ENCODE results near the gene NUDT2.

Gene NUDT2

DNA sequence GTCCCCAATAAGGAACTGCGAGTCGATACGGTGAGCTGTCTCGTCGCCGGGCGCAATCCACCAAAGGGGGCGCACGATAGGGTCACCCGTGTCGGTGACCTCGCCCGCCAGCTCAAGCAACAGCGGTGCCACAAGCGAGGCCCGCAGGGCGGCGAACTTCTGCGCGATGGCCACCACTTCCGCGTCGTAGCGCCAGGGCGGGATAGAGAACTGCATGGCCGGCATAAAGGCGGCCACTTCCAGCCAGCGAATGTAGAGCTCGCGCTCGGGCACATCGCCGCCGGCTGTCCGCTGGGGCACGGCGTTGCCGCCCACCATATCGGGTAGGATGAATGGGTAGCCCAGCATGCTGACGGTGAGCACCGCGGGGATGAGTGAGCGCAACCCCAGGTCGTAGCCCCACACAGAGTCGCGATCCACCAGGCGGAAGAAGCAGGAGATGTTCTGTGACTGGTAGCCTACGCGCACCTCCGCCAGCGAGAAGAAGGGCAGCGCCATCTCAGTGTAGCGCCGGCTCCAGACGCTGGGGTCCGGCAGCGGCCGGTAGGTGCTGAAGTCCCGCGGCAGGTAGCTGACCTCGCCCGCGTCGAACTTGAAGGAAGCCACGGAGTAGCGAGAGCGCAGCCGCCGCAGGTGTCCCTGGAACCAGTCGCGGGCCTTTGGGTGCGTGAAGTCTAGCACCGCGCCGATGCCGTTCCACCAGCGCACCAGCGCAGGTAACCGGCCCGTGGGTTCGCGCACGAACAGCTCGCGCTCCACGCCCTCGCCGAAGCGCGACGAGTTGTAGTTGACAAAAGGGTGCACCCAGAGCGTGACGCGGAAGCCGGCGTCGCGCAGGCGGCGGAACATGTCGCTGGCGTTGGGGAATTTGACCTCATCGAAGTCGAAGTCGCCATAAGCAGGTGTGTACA lies 41.9 kb downstream of the NUDT2 start:
- no peak for DNase-seq (ENCODE audit: low read depth)

DNA sequence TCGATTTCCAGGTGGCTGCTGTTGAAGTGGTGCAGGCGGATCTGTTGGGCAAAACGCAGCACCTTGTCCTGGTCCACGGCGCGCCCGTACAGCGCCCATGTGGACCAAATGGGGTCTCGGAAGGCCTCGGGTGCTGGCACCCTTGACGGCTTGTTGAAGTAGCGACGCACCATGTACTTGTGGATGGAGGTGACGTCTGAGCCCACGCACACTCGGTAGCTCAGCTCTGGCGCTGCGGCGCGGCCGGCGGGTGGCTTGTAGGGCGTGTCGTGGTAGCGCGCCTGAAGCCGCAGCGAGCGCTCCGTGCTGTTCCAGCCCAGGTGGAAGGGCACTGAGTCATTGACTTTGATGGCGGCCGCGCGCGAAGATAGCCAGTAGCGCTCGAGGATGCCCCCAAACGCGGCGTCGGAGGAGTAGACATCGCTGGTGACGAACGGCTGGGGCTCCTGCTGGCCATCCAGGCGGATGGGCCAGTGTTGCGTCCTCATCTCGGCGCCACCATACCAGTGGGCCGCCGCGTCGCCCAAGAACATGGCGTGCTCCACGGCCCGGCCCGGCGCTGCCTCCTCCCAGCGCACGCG lies 42.6 kb downstream of the NUDT2 start:
- no peak for DNase-seq (ENCODE audit: low read depth)

DNA sequence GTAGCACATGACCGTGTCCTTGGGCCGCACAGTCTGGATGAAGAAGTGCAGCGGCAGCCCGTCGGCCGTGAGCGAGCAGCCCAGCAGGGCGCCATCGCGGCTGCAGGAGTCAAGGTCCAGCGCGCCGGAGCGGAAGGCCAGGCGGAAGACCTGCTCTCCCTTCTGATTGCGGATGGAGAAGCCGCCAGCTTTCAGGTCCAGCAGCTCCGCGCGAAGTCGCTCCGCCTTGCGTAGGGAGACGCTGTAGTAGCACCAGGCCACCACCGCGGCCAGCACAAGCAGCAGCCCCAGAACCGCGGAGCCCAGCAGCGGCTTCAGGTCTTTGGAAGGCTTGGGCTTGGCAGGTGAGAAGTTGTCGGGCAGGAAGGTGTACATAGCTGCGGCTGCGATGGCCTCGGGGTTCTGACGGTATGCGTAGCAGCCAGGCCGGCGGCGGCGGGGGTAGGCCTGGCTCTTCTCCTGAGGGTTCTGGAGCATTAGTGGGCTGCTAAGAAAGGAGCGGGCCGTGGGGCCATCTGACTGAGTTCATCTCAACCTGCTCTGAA lies 43.2 kb downstream of the NUDT2 start:
- DNase-seq (ENCODE audit: low read depth): no peak

DNA sequence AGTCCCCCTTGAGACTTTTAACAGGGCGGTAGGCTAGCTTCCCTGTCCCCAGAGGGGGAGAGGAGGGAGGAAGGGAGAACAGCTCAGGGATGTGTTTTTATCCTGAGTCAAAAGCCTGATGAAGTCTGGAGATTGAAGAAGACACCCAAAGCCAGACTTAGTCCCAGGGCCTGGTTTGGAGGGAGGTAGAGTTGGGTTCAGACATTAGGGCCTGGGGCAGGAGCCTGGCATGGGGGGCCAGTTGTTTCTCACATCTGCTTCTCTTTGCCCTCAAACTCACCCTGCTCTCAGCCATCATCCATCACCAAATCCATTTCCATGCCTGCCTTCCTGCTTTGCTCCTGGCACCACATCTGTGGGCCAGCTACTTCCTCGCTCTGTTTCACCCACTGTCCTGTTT lies 44.4 kb downstream of the NUDT2 start:
- no peak for DNase-seq (ENCODE audit: low read depth)

DNA sequence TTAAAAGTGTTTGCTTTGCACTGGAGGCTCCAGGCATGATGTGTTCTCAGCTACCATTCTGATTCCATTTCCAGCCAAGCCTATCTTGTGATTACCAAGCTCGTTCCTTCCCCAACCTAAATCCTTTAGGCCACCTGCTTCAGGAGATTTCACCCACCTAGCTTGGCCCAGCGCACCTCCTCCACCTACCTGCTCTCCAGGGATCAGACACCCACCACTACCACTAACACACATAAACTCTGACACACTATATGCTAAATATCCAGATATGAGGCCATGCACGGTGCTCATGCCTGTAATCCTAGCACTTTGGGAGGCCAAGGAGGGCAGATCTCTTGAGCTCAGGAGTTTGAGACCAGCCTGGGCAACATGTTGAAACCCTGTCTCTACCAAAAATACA lies 45.0 kb downstream of the NUDT2 start:
- no peak for DNase-seq (ENCODE audit: low read depth)

DNA sequence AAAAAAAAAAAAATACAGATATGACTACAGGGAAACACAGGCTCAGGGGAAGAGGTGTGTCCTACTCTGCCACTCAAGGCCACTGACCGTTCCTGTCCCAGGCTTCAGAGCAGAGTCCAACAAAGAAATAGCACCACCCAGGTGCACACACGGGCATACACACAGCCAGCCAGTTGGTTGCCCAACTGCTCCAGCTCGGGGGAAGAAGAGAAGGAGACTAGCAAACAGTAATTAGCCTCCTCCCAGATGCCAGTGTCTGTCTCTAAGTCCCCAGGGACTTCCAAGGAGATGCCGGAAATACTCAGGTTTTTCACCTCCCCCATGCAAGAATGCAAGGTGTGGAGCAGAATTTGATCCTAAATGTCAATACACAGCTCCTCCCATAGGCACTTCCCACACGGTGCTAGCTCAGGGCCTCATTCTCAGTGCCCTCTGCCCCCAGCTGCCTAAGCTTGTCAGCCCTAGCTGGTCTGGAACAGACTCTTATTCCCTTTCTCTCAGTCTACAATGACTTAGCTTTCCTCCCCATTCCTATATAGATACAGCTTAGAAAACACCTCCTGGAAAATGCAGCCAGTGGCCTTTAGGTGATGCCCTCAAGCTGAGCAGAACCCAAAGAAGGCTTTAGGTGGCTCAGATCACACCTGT lies 45.7 kb downstream of the NUDT2 start:
- DNase-seq (ENCODE audit: low read depth): no peak

DNA sequence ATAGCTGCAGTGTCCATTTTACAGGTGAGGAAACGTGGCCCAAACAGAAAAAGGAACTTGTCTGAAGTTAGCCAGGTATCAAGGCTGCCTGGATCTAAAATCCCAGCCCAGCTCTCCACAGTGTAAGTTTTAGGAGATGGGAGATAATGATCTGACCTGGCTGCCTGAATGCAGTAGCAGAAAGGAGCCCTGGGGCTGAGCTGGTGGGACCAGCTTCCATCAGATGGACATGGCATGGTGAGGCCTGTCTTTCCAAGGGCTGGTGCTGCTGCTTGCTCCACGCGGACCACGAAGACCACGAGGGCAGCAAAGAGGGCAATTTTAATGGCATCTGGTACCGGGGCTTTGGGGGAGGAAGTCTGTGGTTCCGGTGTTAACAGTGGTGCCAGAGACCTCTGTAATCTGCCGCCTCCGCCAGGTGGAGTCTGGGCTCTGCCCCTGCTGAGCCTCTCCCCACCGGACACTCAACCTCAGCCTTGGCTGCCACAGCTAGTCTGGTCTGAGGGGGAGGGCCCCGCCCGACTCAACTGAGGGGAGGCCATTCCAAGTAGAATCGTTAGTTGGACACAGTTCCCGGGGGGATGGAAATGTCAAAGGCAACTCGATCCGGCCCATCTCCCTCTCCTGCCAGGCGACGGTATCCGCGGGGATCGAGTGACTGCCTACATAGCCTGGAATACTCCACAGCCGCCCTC lies 46.7 kb downstream of the NUDT2 start:
- no peak for DNase-seq (ENCODE audit: low read depth)

DNA sequence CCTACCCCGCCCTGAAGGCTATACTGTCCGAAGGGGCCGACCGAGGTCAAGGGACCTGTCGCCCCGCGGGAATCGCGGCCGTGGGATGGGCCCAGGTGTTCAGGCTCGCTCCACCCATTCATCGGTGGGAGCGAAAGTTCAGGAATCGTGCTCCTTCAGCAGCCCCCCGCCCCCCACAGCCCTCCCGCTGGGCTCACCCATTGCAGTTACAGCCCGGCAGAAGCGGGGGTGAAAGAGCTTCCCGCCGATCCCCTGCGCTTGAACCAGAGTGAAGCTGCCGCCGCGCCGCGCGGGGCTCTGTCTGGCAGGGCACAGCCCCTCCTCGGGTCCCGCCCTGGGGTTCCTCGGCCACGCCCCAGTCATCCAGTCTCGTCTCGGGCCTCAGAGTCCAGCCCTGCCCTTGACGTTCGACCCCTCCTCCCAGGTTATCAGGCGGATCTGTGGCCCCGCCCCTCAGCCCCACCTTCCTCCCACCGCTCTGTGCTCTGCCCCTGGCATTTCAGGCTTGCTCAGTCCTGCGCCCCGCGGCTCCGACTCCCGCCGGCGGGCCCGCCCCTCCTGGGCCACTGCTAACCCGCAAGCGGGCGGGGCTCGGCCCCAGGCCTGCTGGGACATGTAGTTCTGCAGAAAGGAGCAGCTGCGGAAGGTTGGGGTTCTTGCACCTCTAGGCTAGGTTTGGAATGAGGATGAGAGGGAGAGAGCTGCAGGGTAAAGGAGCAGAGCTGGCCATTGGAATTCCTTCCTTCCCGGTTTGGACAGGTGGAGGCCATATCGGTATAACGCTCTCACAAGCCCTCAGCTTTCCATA lies 47.4 kb downstream of the NUDT2 start, which contains the start of gene MYORG:
Gene MYORG (minus strand): TSS at position 303 of the 808 bp plus-strand sequence. CDS start 3,955 bp downstream, outside the sequence.
- peak; percentile 54 for DNase-seq (ENCODE audit: low read depth)

DNA sequence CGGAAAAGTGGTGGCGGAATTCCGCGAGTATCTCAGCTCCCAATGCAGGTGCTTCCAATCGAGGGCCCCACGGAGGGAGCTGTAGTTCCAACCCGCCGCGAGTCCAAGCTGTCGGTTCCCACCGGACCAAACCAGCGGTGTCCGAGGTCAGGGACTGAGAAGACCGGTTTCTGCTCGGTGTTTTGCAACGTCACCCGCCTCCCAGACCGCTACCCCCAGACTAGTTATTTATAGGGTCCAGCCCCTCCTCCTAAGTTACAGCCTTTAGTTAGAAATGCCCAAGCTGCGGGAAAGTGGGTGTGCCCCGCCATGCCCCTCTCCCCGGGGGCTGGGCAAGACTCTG lies 48.0 kb downstream of the NUDT2 start:
- no peak for DNase-seq (ENCODE audit: low read depth)

DNA sequence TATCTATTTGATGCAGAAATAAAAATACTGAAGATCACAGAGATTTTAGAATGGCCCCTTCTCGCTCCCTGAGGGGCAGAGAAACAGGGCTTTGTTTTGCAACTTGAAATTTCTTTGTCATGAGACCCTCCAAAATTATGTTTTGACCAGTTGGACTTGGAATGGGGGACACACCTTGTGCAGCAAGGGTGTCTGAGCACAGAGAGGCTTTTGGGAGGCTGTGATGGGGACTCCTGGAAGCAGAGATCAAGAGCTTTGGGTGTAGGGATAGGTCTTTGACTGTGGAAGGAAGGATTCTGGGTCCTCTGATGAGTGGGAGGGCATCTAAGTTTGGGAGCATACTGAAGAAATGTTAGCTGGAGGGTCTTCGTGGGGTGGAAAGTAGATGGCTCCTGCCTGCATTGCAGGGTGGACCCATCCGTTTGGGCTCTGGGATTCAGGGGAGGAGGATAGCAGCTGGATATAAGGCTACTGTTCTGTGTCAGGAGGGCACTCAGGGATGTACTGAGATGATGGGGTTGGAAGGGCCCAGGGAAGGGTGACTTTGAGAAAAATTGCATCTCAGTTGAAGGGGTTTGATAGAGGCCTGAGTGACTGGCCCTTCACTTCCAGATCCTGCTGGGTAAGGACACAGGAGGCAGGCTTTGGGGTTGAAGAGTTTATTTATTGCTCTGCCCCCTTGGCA lies 49.1 kb downstream of the NUDT2 start:
- DNase-seq (ENCODE audit: low read depth): no peak

DNA sequence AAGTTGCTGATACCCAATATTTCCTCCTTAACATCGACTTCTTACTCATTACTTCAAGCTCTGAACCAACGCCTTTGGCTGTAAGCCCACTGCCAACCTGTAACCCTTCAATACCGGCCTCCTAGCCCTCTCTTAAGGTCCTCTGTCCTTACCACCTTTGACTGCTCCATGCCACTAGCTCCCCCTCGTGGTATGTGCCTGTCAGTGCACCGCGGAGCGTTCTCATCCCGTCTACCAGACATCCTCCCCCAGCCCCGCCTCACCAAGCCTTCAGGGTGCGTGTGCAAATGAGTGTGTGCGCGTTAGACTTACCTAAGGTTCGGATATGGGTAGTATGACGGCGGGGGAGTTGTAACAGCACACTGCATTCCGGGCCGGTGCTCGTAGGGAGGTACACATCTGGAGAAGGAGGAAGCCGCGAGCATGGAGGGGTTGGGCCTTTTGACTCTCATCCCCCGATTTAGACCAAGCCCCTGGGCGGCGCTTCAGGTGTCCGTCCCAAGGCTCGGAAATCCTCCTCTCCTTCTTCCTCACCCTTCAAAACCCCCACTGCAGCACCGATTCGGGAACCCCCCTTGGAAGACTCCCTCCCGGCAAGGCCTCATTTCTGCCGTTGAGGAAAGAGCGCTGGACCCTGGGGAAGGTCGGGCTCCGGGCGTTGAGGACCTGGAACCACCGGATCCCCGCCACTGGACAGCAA lies 50.1 kb downstream of the NUDT2 start:
- peak; percentile 53 for DNase-seq (ENCODE audit: low read depth)

DNA sequence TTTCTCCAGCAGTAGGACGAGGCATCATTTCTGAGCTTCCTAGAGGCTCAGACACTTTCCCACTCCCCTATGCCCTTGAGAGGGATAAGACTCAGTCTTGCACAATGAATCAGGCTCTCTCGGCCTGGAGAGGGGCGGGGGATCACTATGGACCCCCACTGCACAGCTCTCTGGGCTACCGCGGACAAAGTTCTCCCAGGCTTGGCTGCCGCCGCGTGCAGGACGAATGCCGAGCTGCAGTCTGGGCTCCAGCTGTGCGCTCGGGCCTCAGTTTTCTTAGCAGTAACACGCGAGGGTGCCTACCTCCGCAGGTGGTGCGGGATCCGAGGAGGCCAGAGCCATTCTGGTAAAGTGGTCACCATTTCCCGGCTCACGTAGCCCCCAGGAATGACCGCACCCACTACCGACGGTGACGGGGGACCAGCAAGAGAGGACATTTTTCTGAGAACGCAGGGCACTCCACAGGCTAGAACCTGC lies 50.7 kb downstream of the NUDT2 start:
- DNase-seq (ENCODE audit: low read depth): no peak

DNA sequence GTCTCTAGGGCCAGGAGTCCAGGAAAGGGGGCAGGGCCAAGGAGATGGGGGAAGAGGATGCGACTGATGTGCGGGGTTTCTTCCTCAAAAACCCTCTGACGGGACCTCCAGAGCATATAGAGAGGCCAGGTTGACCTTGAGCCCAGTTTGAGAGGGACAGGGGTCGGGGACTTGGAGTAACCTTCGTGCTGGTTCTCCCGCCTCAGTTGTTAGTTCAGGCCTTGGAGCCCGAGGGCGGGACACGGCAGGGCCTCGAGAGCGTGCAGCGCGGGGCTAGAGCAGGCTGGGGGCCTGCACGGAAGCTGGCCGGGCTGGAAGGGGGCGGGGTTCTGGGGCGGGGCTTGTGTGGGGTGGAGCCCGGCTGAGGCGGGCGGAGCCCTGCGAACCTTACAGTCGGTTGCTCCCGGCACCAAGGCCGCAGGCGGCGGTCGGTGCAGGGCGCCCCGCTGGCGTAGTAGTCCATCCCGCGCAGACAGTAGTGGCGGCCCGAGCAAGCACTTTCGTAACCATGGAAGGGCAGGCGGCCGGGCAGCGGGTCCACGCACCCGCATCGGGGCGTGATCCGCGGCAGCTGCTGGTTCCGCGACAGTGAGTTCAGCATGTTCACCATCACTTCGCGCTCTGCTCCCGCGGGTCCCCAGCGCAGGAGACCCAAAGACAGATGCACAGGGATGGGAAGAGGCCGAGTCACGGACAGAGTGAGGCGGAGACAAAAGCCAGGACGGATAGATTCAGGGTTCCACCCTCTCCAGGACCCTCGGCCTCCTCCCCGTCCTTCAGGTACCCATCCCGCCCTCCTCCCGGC lies 51.3 kb downstream of the NUDT2 start:
- DNase-seq (ENCODE audit: low read depth): no peak

DNA sequence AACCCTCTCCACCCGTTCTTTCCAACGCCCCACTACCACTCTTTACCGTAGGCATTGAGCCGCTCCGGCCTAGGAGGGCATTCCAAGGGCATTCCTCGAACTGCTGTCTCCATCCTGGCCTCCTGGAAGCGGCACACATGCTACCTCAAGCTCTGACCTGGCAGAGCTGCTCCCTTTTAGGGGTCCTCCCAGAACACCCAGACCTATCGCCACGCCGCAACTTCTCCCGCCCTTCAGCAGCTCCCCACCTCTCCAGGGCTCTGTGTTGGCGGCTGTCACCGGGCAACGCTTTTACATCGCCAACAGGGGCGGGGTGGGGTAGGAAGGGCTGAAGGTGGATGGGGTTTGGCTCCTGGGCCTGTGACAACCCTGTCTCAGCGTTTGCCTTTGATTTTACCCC lies 52.0 kb downstream of the NUDT2 start:
- no peak for DNase-seq (ENCODE audit: low read depth)

DNA sequence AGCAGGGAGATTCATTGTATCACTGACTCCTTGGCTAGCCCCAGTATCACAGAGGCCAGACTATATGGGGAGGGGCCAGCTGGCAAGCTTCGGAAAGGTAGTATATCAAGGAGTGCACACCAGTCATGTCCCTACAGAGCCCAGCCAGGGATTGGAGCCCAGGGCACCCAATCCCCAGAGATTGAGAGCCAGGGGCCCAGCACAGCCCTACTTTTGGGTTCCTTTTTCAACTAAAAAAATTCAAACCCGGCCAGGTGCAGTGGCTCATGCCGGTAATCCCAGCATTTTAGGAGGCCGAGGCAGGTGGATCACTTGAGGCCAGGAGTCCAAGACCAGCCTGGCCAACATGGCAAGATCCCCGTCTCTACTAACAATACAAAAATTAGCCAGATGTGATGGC lies 52.7 kb downstream of the NUDT2 start:
- no peak for DNase-seq (ENCODE audit: low read depth)

DNA sequence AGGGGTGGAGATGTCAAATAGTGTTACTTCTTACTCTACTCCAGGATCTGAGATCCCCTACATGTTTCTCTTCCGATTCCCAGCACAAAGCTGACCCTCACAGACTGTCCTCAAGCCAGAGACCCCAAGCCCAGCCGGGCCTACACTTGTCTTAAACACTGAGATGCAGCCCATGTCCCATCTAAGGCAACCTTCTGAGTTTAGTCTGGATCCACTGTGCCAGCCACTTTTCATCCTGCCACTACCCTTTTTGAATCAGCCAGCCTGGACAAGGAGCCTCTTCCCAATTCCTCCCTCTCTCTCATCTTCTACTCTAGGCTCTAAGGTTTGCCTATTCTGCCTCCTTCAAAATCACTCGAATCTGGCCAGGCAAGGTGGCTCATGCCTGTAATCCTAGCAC lies 53.5 kb downstream of the NUDT2 start:
- no peak for DNase-seq (ENCODE audit: low read depth)

DNA sequence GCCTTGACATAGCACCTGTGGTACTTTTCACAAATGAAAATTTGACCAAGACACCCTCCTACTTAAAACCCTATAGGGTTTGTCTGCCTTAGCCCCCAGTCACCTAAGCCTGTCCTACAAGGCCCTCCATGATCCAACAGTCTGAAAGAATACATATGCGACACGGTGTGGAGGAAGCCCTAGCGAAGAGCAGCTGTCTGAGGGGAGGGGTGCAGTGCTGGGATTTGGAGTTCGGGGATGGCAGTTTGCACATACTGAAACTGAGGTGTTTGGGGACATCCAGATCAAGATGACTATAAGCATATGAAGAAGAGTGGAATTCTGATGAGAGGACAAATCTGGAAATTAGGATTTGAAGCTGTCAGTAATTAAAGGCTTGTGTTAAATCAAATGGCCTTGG lies 54.5 kb downstream of the NUDT2 start:
- no peak for DNase-seq (ENCODE audit: low read depth)

DNA sequence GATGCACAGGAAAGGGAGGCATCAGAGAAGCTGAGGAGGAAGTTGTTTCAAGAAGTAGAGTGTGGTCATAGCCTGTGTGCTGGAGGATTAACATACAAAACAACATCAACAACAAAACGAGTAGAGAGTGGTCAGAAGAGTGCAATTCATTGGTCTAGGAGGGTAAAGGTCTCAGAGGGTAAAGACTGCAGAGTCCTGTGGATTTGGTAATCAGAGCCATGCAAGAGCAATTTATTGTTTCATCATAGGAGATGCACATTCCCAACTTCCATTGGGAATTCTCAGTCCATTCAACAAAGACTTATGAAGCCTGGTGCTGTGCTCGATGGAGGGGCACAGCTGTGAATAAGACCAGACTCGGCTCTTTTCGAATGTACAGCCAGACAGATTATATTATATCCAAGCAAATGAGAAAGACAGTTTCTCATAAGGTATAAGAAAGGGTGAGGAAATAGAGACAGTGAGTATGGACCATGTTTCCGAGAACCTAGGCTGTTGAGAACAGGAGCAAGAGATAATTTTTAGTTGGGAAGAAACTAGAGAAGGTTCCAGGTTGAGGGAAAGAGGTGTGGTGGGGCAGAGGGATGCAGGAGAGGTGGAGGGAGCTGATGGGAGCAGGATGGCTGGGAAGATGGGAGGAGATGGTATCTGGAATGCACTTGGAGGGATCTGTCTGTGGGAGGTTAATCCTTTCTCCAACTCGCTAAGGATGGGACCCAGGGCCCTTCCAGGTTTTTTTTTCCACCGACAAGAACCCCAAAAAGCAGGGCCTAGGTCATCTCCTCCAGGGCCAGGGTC lies 55.2 kb downstream of the NUDT2 start:
- DNase-seq (ENCODE audit: low read depth): no peak

All from stromal cell of bone marrow (primary cell).